ENCODE data around the gene RGPD3.
"Not testable (repeated sequence)": the region's sequence is repeated elsewhere in the genome, so short reads cannot be mapped to it uniquely, and the experiment has no call there.

The RGPD3 gene

GRCh38 chr2:106468107-106468506, at the start of gene RGPD3:
Gene RGPD3, minus strand, starts transcription at chr2:106468413. Its CDS starts 125 bp downstream, at chr2:106468288.
- not testable (repeated sequence) for H3K9me3 ChIP-seq (ENCODE audit: control insufficient read depth, insufficient read depth, low read depth, low read length); H3K4me3 ChIP-seq (ENCODE audit: low read depth, low read length); H3K27ac ChIP-seq (ENCODE audit: low read depth, low read length); H3K9ac ChIP-seq (ENCODE audit: low read length); H3K27me3 ChIP-seq (ENCODE audit: control insufficient read depth, insufficient read depth, low read length); H3K4me1 ChIP-seq (ENCODE audit: control insufficient read depth, insufficient read depth, low read length); H3K36me3 ChIP-seq (ENCODE audit: control insufficient read depth, insufficient read depth, low read length)

GRCh38 chr2:106517329-106517728, 49.1 kb upstream of the RGPD3 start:
- Histone ChIP-seq H3K9ac (ENCODE audit: low read length) (no peak overlapping the region), H3K4me1 (ENCODE audit: control insufficient read depth, insufficient read depth, low read length) (no peaks in the 10 kb centered on the region), H3K36me3 (ENCODE audit: control insufficient read depth, insufficient read depth, low read length) (no peaks in the 10 kb centered on the region), H3K4me3 (ENCODE audit: low read depth, low read length) (no peak overlapping the region), H3K9me3 (ENCODE audit: control insufficient read depth, insufficient read depth, low read depth, low read length) (no peaks in the 10 kb centered on the region), H3K27me3 (ENCODE audit: control insufficient read depth, insufficient read depth, low read length) (no peaks in the 10 kb centered on the region), H3K27ac (ENCODE audit: low read depth, low read length) (no peak overlapping the region)

- no peaks in the 10 kb centered on the region for H3K36me3 ChIP-seq (ENCODE audit: control insufficient read depth, insufficient read depth, low read length)
- no peak overlapping the region for H3K4me3 ChIP-seq (ENCODE audit: low read depth, low read length)
- no peaks in the 10 kb centered on the region for H3K27me3 ChIP-seq (ENCODE audit: control insufficient read depth, insufficient read depth, low read length)
- H3K9ac ChIP-seq (ENCODE audit: low read length), result no peak overlapping the region
- no peaks in the 10 kb centered on the region for H3K4me1 ChIP-seq (ENCODE audit: control insufficient read depth, insufficient read depth, low read length)
- H3K27ac ChIP-seq (ENCODE audit: low read depth, low read length), result no peak overlapping the region
- H3K9me3 ChIP-seq (ENCODE audit: control insufficient read depth, insufficient read depth, low read depth, low read length), result no peaks in the 10 kb centered on the region
Observed at GRCh38 chr2:106516864-106517263, 48.7 kb upstream of the RGPD3 start.

- no peak overlapping the region for H3K27ac ChIP-seq (ENCODE audit: low read depth, low read length)
- no peaks in the 10 kb centered on the region for H3K36me3 ChIP-seq (ENCODE audit: control insufficient read depth, insufficient read depth, low read length)
- H3K27me3 ChIP-seq (ENCODE audit: control insufficient read depth, insufficient read depth, low read length), result no peaks in the 10 kb centered on the region
- H3K9me3 ChIP-seq (ENCODE audit: control insufficient read depth, insufficient read depth, low read depth, low read length), result no peaks in the 10 kb centered on the region
- no peak overlapping the region for H3K4me3 ChIP-seq (ENCODE audit: low read depth, low read length)
- no peak overlapping the region for H3K9ac ChIP-seq (ENCODE audit: low read length)
- H3K4me1 ChIP-seq (ENCODE audit: control insufficient read depth, insufficient read depth, low read length), result no peaks in the 10 kb centered on the region
Observed at GRCh38 chr2:106516436-106516835, 48.2 kb upstream of the RGPD3 start.

GRCh38 chr2:106514827-106515226, 46.6 kb upstream of the RGPD3 start:
- H3K4me3 ChIP-seq (ENCODE audit: low read depth, low read length); H3K9ac ChIP-seq (ENCODE audit: low read length); H3K9me3 ChIP-seq (ENCODE audit: control insufficient read depth, insufficient read depth, low read depth, low read length); H3K4me1 ChIP-seq (ENCODE audit: control insufficient read depth, insufficient read depth, low read length); H3K27ac ChIP-seq (ENCODE audit: low read depth, low read length); H3K36me3 ChIP-seq (ENCODE audit: control insufficient read depth, insufficient read depth, low read length); H3K27me3 ChIP-seq (ENCODE audit: control insufficient read depth, insufficient read depth, low read length): not testable (repeated sequence)

GRCh38 chr2:106513391-106513790, 45.2 kb upstream of the RGPD3 start:
- H3K9ac ChIP-seq (ENCODE audit: low read length); H3K4me1 ChIP-seq (ENCODE audit: control insufficient read depth, insufficient read depth, low read length); H3K27me3 ChIP-seq (ENCODE audit: control insufficient read depth, insufficient read depth, low read length); H3K4me3 ChIP-seq (ENCODE audit: low read depth, low read length); H3K27ac ChIP-seq (ENCODE audit: low read depth, low read length); H3K36me3 ChIP-seq (ENCODE audit: control insufficient read depth, insufficient read depth, low read length); H3K9me3 ChIP-seq (ENCODE audit: control insufficient read depth, insufficient read depth, low read depth, low read length): not testable (repeated sequence)

GRCh38 chr2:106511934-106512333, 43.7 kb upstream of the RGPD3 start:
- H3K4me1 ChIP-seq (ENCODE audit: control insufficient read depth, insufficient read depth, low read length); H3K9ac ChIP-seq (ENCODE audit: low read length); H3K4me3 ChIP-seq (ENCODE audit: low read depth, low read length); H3K9me3 ChIP-seq (ENCODE audit: control insufficient read depth, insufficient read depth, low read depth, low read length); H3K27me3 ChIP-seq (ENCODE audit: control insufficient read depth, insufficient read depth, low read length); H3K27ac ChIP-seq (ENCODE audit: low read depth, low read length); H3K36me3 ChIP-seq (ENCODE audit: control insufficient read depth, insufficient read depth, low read length): not testable (repeated sequence)

GRCh38 chr2:106511476-106511901, 43.3 kb upstream of the RGPD3 start:
- not testable (repeated sequence) for H3K27ac ChIP-seq (ENCODE audit: low read depth, low read length); H3K9me3 ChIP-seq (ENCODE audit: control insufficient read depth, insufficient read depth, low read depth, low read length); H3K4me3 ChIP-seq (ENCODE audit: low read depth, low read length); H3K9ac ChIP-seq (ENCODE audit: low read length); H3K4me1 ChIP-seq (ENCODE audit: control insufficient read depth, insufficient read depth, low read length); H3K27me3 ChIP-seq (ENCODE audit: control insufficient read depth, insufficient read depth, low read length); H3K36me3 ChIP-seq (ENCODE audit: control insufficient read depth, insufficient read depth, low read length)

- not testable (repeated sequence) for H3K36me3 ChIP-seq (ENCODE audit: control insufficient read depth, insufficient read depth, low read length); H3K4me1 ChIP-seq (ENCODE audit: control insufficient read depth, insufficient read depth, low read length); H3K9me3 ChIP-seq (ENCODE audit: control insufficient read depth, insufficient read depth, low read depth, low read length); H3K4me3 ChIP-seq (ENCODE audit: low read depth, low read length); H3K27ac ChIP-seq (ENCODE audit: low read depth, low read length); H3K9ac ChIP-seq (ENCODE audit: low read length); H3K27me3 ChIP-seq (ENCODE audit: control insufficient read depth, insufficient read depth, low read length)
Observed at GRCh38 chr2:106510791-106511190, 42.6 kb upstream of the RGPD3 start.

GRCh38 chr2:106509374-106509770, 41.2 kb upstream of the RGPD3 start:
- not testable (repeated sequence) for H3K9me3 ChIP-seq (ENCODE audit: control insufficient read depth, insufficient read depth, low read depth, low read length); H3K4me3 ChIP-seq (ENCODE audit: low read depth, low read length); H3K36me3 ChIP-seq (ENCODE audit: control insufficient read depth, insufficient read depth, low read length); H3K27ac ChIP-seq (ENCODE audit: low read depth, low read length); H3K9ac ChIP-seq (ENCODE audit: low read length); H3K4me1 ChIP-seq (ENCODE audit: control insufficient read depth, insufficient read depth, low read length); H3K27me3 ChIP-seq (ENCODE audit: control insufficient read depth, insufficient read depth, low read length)

GRCh38 chr2:106508660-106509373, 40.6 kb upstream of the RGPD3 start:
- not testable (repeated sequence) for H3K4me1 ChIP-seq (ENCODE audit: control insufficient read depth, insufficient read depth, low read length); H3K27me3 ChIP-seq (ENCODE audit: control insufficient read depth, insufficient read depth, low read length); H3K9ac ChIP-seq (ENCODE audit: low read length); H3K4me3 ChIP-seq (ENCODE audit: low read depth, low read length); H3K27ac ChIP-seq (ENCODE audit: low read depth, low read length); H3K9me3 ChIP-seq (ENCODE audit: control insufficient read depth, insufficient read depth, low read depth, low read length); H3K36me3 ChIP-seq (ENCODE audit: control insufficient read depth, insufficient read depth, low read length)
